C1 segment of cervical spinal cord (tissue), 14 donors: ENCODE results near the gene SHISA3.

ENCODE experiments used
- DNase-seq, 14 donors: peaks; one replicate each; lab custom pipeline; 2025; lab: John Stamatoyannopoulos, UW

SHISA3 gene

GRCh38 chr4:42445038-42445437 is 47.8 kb downstream of the SHISA3 start:
- no peak for DNase-seq

- no peak for DNase-seq
Measured at GRCh38 chr4:42446823-42447222, 49.5 kb downstream of the SHISA3 start.
